ENCODE results near the gene ZBTB7C. TPM values are rescaled to one million over a fixed set of nuclear protein-coding genes. Genes with fewer than 3 reads are reported as not detected.
A peak's percentile ranks its signal among the peaks of the same experiment; 100 is the strongest.

Gene ZBTB7C
- total and polyA plus RNA-seq, 2 experiments from 2014 or later = 2.3 to 5.5 TPM

DNA sequence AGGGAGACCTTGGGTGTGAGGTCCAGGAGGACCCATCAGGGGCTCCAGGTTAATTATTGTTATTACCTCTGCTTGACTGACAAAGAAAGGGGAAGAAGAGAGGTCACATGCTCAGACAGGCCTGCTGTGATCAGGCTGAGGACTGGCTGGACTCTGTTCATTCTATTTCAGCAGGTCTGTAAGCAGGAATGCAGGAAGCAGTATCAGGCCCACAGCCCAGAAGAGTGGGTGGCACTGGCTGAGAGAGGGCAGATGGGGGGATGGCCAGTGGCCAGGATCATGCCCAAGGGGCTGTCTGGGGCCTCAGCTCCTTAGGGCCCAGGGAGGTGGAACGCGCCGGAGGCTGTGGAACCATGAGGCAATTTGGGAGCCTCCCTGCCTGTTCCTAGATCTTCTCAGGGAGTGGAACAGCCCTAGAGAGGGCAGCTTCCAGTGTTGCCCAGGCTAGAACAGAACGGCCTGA lies 43.7 kb upstream of the ZBTB7C start:
- DNase-seq (ENCODE audit: low read depth in 1 of 2, low spot score in 1 of 2) = peak; percentile 15 to 42
- H3K4me3 ChIP-seq = no peak overlapping the region
- no peaks in the 10 kb centered on the region for H3K36me3 ChIP-seq
- TF ChIP-seq CTCF (IDR thresholded peaks at IDR 0.05; ENCODE audit: low read depth, low read length) = no peak
- peaks cover 7% of the 10 kb centered on the region for H3K4me1 ChIP-seq (ENCODE audit: low read depth)
- peaks cover 4% of the 10 kb centered on the region for H3K27me3 ChIP-seq
- no peaks in the 10 kb centered on the region for H3K9me3 ChIP-seq (ENCODE audit: low read depth)
- H3K27ac ChIP-seq = no peak overlapping the region

GRCh38 chr18:48450685-48451084 lies 41.5 kb upstream of the ZBTB7C start:
- Histone ChIP-seq H3K36me3 (no peaks in the 10 kb centered on the region), H3K4me3 (no peak overlapping the region), H3K27me3 (peaks cover 4% of the 10 kb centered on the region), H3K4me1 (ENCODE audit: low read depth) (peaks cover 7% of the 10 kb centered on the region), H3K27ac (no peak overlapping the region), H3K9me3 (ENCODE audit: low read depth) (no peaks in the 10 kb centered on the region)
- TF ChIP-seq CTCF (IDR thresholded peaks at IDR 0.05; ENCODE audit: low read depth, low read length) = no peak
- DNase-seq (ENCODE audit: low read depth in 1 of 2, low spot score in 1 of 2) = no peak

GRCh38 chr18:48446582-48447225 lies 37.5 kb upstream of the ZBTB7C start:
- TF ChIP-seq CTCF (IDR thresholded peaks at IDR 0.05; ENCODE audit: low read depth, low read length) = peak; percentile 91
- H3K27me3 ChIP-seq = peaks cover 4% of the 10 kb centered on the region
- no peak overlapping the region for H3K27ac ChIP-seq
- no peak overlapping the region for H3K4me3 ChIP-seq
- DNase-seq (ENCODE audit: low read depth in 1 of 2, low spot score in 1 of 2) = peak; percentile 87 to 91
- no peaks in the 10 kb centered on the region for H3K36me3 ChIP-seq
- H3K9me3 ChIP-seq (ENCODE audit: low read depth) = no peaks in the 10 kb centered on the region
- H3K4me1 ChIP-seq (ENCODE audit: low read depth) = no peaks in the 10 kb centered on the region

DNA sequence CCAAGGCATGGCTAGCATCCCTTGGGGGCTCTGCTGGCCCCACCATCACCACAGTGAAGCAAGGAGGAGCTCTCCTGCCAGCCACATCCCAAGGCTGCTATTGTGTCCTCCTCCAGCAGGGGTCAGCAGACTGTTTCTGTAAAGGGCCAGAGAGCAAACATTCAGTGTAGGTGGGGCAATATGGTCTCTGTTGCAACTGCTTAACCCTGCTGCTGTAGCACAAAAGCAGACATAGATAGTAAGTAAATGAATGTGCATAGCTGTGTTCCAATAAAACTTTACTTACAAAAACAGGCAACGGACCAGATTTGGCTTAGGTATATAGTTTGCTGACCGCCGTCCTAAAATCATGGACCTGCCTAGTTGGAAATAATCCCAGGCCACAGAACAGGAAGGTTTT lies 36.4 kb upstream of the ZBTB7C start:
- Histone ChIP-seq H3K4me3 (no peak overlapping the region), H3K27ac (no peak overlapping the region), H3K36me3 (no peaks in the 10 kb centered on the region), H3K9me3 (ENCODE audit: low read depth) (no peaks in the 10 kb centered on the region), H3K4me1 (ENCODE audit: low read depth) (no peaks in the 10 kb centered on the region), H3K27me3 (peaks cover 4% of the 10 kb centered on the region)
- TF ChIP-seq CTCF (IDR thresholded peaks at IDR 0.05; ENCODE audit: low read depth, low read length) = peak; percentile 98
- peak; percentile 84 to 92 for DNase-seq (ENCODE audit: low read depth in 1 of 2, low spot score in 1 of 2)

GRCh38 chr18:48442761-48443160 lies 33.6 kb upstream of the ZBTB7C start:
- Histone ChIP-seq H3K27ac (no peak overlapping the region), H3K4me3 (no peak overlapping the region), H3K27me3 (no peaks in the 10 kb centered on the region), H3K9me3 (ENCODE audit: low read depth) (no peaks in the 10 kb centered on the region), H3K36me3 (no peaks in the 10 kb centered on the region), H3K4me1 (ENCODE audit: low read depth) (no peaks in the 10 kb centered on the region)
- peak in 1 of 2 donors; percentile 28 for DNase-seq (ENCODE audit: low read depth in 1 of 2, low spot score in 1 of 2)
- TF ChIP-seq CTCF (IDR thresholded peaks at IDR 0.05; ENCODE audit: low read depth, low read length) = no peak

All from cardiac muscle cell (in vitro differentiated cells and primary cell).